ENCODE data around the gene KIF26B. TPM values are rescaled to one million over a fixed set of nuclear protein-coding genes. Genes with fewer than 3 reads are reported as not detected.
A peak's percentile ranks its signal among the peaks of the same experiment; 100 is the strongest.
"Not testable (repeated sequence)": the region's sequence is repeated elsewhere in the genome, so short reads cannot be mapped to it uniquely, and the experiment has no call there.

The KIF26B gene
- total RNA-seq, 1 donor from 2014 or later = 0.49 TPM

DNA sequence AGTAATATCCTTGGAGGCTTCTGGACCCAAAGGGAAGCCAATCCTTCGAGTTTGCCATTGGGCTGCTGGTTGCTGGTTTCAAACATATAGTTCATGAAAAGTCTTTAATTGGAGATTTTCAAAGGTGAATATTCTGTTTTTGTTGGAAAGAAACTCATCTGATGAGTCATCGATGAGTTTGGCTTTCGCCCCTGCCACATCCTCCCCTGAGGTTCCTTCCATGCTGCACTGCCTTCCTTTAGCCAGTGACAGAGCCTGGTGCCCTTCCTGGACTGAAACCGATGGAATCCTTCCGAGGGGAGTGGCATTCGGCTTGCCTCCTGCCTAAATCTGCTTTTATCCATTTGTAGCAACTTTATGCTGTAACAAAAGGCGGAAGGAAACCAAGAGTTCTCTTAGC, 550.0 kb downstream of the KIF26B start:
- DNase-seq (ENCODE audit: extremely low spot score in 2 of 2) = no peak

GRCh38 chr1:245707941-245708340, 553.2 kb downstream of the KIF26B start:
- H3K9me3 ChIP-seq = no peaks in the 10 kb centered on the region
- TF ChIP-seq POLR2A (IDR thresholded peaks at IDR 0.05) = no peak
- no peak for TF ChIP-seq POLR2AphosphoS5 (IDR thresholded peaks at IDR 0.05; ENCODE audit: insufficient read depth in 1 of 2, low read depth in 1 of 2)
- TF ChIP-seq, protein P1, sequence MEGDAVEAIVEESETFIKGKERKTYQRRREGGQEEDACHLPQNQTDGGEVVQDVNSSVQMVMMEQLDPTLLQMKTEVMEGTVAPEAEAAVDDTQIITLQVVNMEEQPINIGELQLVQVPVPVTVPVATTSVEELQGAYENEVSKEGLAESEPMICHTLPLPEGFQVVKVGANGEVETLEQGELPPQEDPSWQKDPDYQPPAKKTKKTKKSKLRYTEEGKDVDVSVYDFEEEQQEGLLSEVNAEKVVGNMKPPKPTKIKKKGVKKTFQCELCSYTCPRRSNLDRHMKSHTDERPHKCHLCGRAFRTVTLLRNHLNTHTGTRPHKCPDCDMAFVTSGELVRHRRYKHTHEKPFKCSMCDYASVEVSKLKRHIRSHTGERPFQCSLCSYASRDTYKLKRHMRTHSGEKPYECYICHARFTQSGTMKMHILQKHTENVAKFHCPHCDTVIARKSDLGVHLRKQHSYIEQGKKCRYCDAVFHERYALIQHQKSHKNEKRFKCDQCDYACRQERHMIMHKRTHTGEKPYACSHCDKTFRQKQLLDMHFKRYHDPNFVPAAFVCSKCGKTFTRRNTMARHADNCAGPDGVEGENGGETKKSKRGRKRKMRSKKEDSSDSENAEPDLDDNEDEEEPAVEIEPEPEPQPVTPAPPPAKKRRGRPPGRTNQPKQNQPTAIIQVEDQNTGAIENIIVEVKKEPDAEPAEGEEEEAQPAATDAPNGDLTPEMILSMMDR (IDR thresholded peaks at IDR 0.05) = no peak
- H3K4me3 ChIP-seq = no peak overlapping the region
- peaks cover 8% of the 10 kb centered on the region for H3K4me1 ChIP-seq
- no peaks in the 10 kb centered on the region for H3K27me3 ChIP-seq
- no peak overlapping the region for H3K27ac ChIP-seq
- DNase-seq (ENCODE audit: extremely low spot score in 2 of 2) = peak; percentile 34 to 49
- no peaks in the 10 kb centered on the region for H3K36me3 ChIP-seq
- intact Hi-C loops (cut with DNase I) = no loop called here

More for the DNA sequence above, 550.0 kb downstream of the KIF26B start:
- intact Hi-C loops (cut with DNase I) = no loop called here
- no peaks in the 10 kb centered on the region for H3K9me3 ChIP-seq
- no peaks in the 10 kb centered on the region for H3K27me3 ChIP-seq
- no peak for TF ChIP-seq POLR2A (IDR thresholded peaks at IDR 0.05)
- TF ChIP-seq POLR2AphosphoS5 (IDR thresholded peaks at IDR 0.05; ENCODE audit: insufficient read depth in 1 of 2, low read depth in 1 of 2) = no peak
- TF ChIP-seq, protein P1 (IDR thresholded peaks at IDR 0.05) = no peak
- H3K4me1 ChIP-seq = peaks cover 8% of the 10 kb centered on the region
- no peak overlapping the region for H3K4me3 ChIP-seq
- H3K36me3 ChIP-seq = no peaks in the 10 kb centered on the region
- H3K27ac ChIP-seq = no peak overlapping the region

DNA sequence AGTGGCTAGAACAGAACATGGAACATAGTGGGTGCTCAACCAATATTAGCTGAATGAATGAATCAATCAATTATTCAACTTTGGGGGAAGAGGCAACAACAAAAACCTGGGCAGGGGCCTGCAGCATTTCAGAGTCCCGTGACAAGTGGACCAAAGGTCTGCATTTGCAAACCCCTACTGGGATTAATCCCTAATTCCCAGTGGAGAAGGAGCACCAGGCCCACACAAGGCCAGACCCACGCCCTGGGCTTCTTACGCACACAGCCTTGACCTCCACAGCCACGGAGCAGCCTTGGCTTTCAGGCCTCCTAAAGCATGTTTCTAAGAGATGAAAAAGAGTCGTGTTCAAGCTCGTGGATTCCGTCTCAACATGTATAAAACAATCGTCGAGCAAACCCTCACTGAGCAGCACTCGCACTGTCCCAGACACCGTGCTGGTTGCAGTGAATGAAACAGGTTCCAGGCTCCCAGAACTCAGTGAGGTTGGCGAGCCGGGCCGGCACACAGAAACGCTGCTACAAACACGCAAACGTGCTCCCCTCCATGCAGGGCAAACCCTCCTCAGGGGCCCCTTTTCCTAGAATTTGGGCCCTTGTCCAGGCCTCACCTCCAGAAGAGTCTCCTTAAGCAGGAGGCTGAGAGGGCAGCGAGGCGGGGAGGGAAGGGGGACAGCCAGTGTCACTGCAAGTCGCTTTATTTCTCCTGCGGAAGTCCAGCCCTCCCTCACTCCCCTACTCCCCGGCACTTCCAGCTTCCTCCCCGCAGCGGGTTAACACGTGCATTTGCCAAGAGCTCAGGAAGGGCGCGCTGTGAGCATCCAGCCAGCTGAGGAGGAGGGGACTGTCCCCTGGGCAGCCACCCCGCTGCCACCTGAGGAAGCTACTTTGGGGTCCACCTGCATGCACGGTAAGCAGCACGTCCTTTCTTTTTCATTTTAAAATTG, 556.4 kb downstream of the KIF26B start:
- Histone ChIP-seq H3K36me3 (no peaks in the 10 kb centered on the region), H3K27me3 (no peaks in the 10 kb centered on the region), H3K27ac (no peak overlapping the region), H3K9me3 (no peaks in the 10 kb centered on the region), H3K4me3 (no peak overlapping the region), H3K4me1 (peaks cover 12% of the 10 kb centered on the region)
- intact Hi-C loops (cut with DNase I) = no loop called here
- peak; percentile 70 to 74 for DNase-seq (ENCODE audit: extremely low spot score in 2 of 2)
- no peak for TF ChIP-seq POLR2A (IDR thresholded peaks at IDR 0.05)
- TF ChIP-seq POLR2AphosphoS5 (IDR thresholded peaks at IDR 0.05; ENCODE audit: insufficient read depth in 1 of 2, low read depth in 1 of 2) = no peak

GRCh38 chr1:245714027-245714426, 559.2 kb downstream of the KIF26B start:
- H3K4me3 ChIP-seq; H3K27ac ChIP-seq; H3K9me3 ChIP-seq; H3K27me3 ChIP-seq; H3K36me3 ChIP-seq; intact Hi-C loops (cut with DNase I); DNase-seq (ENCODE audit: extremely low spot score in 2 of 2): not testable (repeated sequence)
- H3K4me1 ChIP-seq = peaks cover 13% of the 10 kb centered on the region

- intact Hi-C loops (cut with DNase I) = no loop called here
- H3K27me3 ChIP-seq = no peaks in the 10 kb centered on the region
- H3K9me3 ChIP-seq = no peaks in the 10 kb centered on the region
- no peak for DNase-seq (ENCODE audit: extremely low spot score in 2 of 2)
- H3K36me3 ChIP-seq = no peaks in the 10 kb centered on the region
- TF ChIP-seq, protein P1 (IDR thresholded peaks at IDR 0.05) = no peak
- TF ChIP-seq POLR2A (IDR thresholded peaks at IDR 0.05) (no peak), POLR2AphosphoS5 (IDR thresholded peaks at IDR 0.05; ENCODE audit: insufficient read depth in 1 of 2, low read depth in 1 of 2) (no peak)
- H3K4me1 ChIP-seq = peaks cover 13% of the 10 kb centered on the region
- no peak overlapping the region for H3K4me3 ChIP-seq
- no peak overlapping the region for H3K27ac ChIP-seq
Measured at GRCh38 chr1:245715291-245715701, 560.5 kb downstream of the KIF26B start.

GRCh38 chr1:245715970-245716369, 561.2 kb downstream of the KIF26B start:
- DNase-seq (ENCODE audit: extremely low spot score in 2 of 2) = no peak
- TF ChIP-seq, protein P1 (IDR thresholded peaks at IDR 0.05) = no peak
- TF ChIP-seq POLR2AphosphoS5 (IDR thresholded peaks at IDR 0.05; ENCODE audit: insufficient read depth in 1 of 2, low read depth in 1 of 2) = no peak
- no peak for TF ChIP-seq POLR2A (IDR thresholded peaks at IDR 0.05)

More at GRCh38 chr1:245715970-245716369, 561.2 kb downstream of the KIF26B start:
- intact Hi-C loops (cut with DNase I) = no loop called here
- no peak overlapping the region for H3K27ac ChIP-seq
- H3K27me3 ChIP-seq = no peaks in the 10 kb centered on the region
- H3K4me3 ChIP-seq = no peak overlapping the region
- no peaks in the 10 kb centered on the region for H3K36me3 ChIP-seq
- no peaks in the 10 kb centered on the region for H3K9me3 ChIP-seq
- peaks cover 13% of the 10 kb centered on the region for H3K4me1 ChIP-seq
